Activated B cell treated with CpG ODN at 0.5 μM for 24 hours (primary cell): ENCODE measurements around the gene PKLR. TPM values are rescaled to one million over a fixed set of nuclear protein-coding genes. Genes with fewer than 3 reads are reported as not detected.

Experiments used
- ATAC-seq: fragments of 200-7000 bp; cut with Tn5 transposase; one replicate; pipeline ENCODE4 v1.10.0; 2021; ENCODE audit warnings: low read depth, mild to moderate bottlenecking, moderate library complexity
- CTCF ChIA-PET: fragments of 350-600 bp; sonication (Branson Sonifier 250); formaldehyde crosslinking; loops from one replicate; lab custom pipeline; 2021; ENCODE audit warnings: antibody characterized with exemption; lab: Charles Lee
- POLR2A ChIA-PET: fragments of 350-600 bp; sonication (Branson Sonifier 250); formaldehyde crosslinking; loops from one replicate; lab custom pipeline; 2021; ENCODE audit warnings: antibody characterized with exemption; lab: Charles Lee
- DNase-seq: peaks from one replicate; pipeline ENCODE4 v3.0.0; 2022
- H3K27ac Mint-ChIP-seq: one replicate; pipeline ENCODE4 v1.8.0; 2020; ENCODE audit warnings: mixed read lengths
- H3K27me3 Mint-ChIP-seq: one replicate; pipeline ENCODE4 v1.8.0; 2021; ENCODE audit warnings: mixed read lengths
- H3K36me3 Mint-ChIP-seq: one replicate; pipeline ENCODE4 v1.8.0; 2021; ENCODE audit warnings: low read depth, mixed read lengths
- H3K4me1 Mint-ChIP-seq: one replicate; pipeline ENCODE4 v1.8.0; 2021; ENCODE audit warnings: mixed read lengths
- H3K4me3 Mint-ChIP-seq: one replicate; pipeline ENCODE4 v1.8.0; 2020; ENCODE audit warnings: mild to moderate bottlenecking, mixed read lengths
- H3K9me3 Mint-ChIP-seq: one replicate; pipeline ENCODE4 v1.8.0; 2020; ENCODE audit warnings: mixed read lengths
- intact Hi-C: fragments of 100-400 bp; cut with micrococcal nuclease; formaldehyde crosslinking; loops from one replicate; pipeline ENCODE4 v1.15.1; 2024
- total RNA-seq: library from RNA; stranded (reverse); gene quantifications from 2 replicates; pipeline ENCODE4 v1.2.3, GENCODE V29; 2022
- TF ChIP-seq, protein P1 (sequence below): fragments of 200-600 bp; IDR thresholded peaks from one replicate; pipeline ENCODE4 v1.8.0; 2022; ENCODE audit warnings: antibody characterized with exemption, mild to moderate bottlenecking

Gene PKLR
- total RNA-seq, 1 donor from 2014 or later, result 0.18 TPM

DNA sequence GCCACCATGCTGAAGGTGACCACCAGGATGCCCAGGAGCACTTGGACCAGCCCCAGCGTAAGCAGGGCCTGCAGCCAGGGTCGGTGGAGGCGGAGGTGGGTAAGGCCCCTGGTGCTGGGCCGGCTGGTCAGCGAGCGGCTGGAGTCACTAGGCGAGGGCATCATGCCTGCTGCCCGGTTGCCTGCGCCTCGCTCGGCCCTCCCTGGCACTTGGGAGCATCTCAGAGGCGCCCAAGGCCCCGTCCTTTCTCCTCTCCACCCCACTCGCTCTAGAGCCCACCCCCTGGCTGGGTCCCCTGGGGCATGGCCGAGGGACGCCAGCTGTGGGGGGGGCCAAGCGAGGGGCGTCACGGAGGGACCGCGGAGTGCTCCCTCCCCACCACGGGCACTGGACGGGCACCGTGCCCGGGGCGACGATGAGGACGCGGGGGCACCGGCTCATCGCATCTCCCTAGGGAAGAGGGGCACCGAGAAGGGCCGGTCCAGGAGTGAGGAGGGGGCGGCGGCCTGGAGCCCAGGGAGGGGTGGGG, 46.5 kb downstream of the PKLR start:
- ChIA-PET POLR2A (interaction anchor here (0.7 to 2.5 kb wide), 6 partner anchors 10 to 429 kb away, joined by 3 to 8 read pairs (median 4); partner anchors contain the start of genes CLK2 and RUSC1), CTCF (interaction anchor here (1.4 to 2.0 kb wide), 3 partner anchors 30 to 69 kb away, joined by 3 to 6 read pairs (median 4); no protein-coding TSS in a partner anchor)
- Mint-ChIP-seq H3K4me3 (peak overlapping the region; percentile 84), H3K27me3 (no peaks in the 10 kb centered on the region), H3K4me1 (peaks cover 34% of the 10 kb centered on the region), H3K36me3 (peaks cover 34% of the 10 kb centered on the region), H3K27ac (no peak overlapping the region), H3K9me3 (no peaks in the 10 kb centered on the region)
- ATAC-seq (peak; percentile 4), DNase-seq (no peak)
- intact Hi-C loops, result loop anchor here (1.0 to 10.0 kb wide), 5 partner anchors 8 to 800 kb away; partner anchors contain the start of genes CLK2, LAMTOR2, SCAMP3 and UBQLN4
- TF ChIP-seq, protein P1, sequence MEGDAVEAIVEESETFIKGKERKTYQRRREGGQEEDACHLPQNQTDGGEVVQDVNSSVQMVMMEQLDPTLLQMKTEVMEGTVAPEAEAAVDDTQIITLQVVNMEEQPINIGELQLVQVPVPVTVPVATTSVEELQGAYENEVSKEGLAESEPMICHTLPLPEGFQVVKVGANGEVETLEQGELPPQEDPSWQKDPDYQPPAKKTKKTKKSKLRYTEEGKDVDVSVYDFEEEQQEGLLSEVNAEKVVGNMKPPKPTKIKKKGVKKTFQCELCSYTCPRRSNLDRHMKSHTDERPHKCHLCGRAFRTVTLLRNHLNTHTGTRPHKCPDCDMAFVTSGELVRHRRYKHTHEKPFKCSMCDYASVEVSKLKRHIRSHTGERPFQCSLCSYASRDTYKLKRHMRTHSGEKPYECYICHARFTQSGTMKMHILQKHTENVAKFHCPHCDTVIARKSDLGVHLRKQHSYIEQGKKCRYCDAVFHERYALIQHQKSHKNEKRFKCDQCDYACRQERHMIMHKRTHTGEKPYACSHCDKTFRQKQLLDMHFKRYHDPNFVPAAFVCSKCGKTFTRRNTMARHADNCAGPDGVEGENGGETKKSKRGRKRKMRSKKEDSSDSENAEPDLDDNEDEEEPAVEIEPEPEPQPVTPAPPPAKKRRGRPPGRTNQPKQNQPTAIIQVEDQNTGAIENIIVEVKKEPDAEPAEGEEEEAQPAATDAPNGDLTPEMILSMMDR, result no peak

DNA sequence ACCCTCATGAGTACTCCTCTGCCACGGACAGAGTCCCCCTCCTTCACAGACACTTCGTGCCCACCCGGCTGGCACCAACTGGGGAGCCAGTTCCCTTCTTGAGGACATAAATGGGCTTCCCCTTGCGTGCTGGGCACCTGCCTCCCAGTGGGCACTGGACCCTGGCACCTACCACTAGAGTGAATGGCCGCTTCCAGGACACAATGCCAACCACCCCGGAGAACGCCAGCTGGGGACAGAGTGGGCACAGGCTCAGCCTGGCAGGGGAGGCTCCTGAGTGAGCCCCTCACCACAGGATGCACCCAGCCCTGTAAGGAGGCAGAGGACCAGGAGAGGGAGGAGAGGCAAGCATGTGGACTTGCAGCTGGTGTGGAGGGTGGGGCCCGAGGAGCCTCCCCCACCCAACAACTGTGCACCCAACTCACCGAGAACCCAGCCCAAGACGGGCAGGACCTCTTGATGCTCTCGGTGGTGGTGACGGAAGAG, 47.0 kb downstream of the PKLR start:
- H3K27me3 Mint-ChIP-seq, result no peaks in the 10 kb centered on the region
- H3K4me1 Mint-ChIP-seq, result peaks cover 34% of the 10 kb centered on the region
- H3K4me3 Mint-ChIP-seq, result peak overlapping the region; percentile 84
- no peaks in the 10 kb centered on the region for H3K9me3 Mint-ChIP-seq
- ATAC-seq (no peak), DNase-seq (no peak)
- CTCF ChIA-PET, result interaction anchor here (1.6 kb wide), 1 partner anchor 30 kb away, joined by 3 read pairs; no protein-coding TSS in a partner anchor
- peaks cover 32% of the 10 kb centered on the region for H3K36me3 Mint-ChIP-seq
- H3K27ac Mint-ChIP-seq, result no peak overlapping the region
- TF ChIP-seq, protein P1, result no peak
- intact Hi-C loops, result loop anchor here (1.0 to 10.0 kb wide), 3 partner anchors 8 to 801 kb away; partner anchors contain the start of genes CLK2, LAMTOR2, SCAMP3 and UBQLN4
- POLR2A ChIA-PET, result interaction anchor here (1.1 kb wide), 1 partner anchor 69 kb away, joined by 3 read pairs; no protein-coding TSS in a partner anchor

- H3K27ac Mint-ChIP-seq, result no peak overlapping the region
- POLR2A ChIA-PET, result interaction anchor here (5.4 kb wide), 1 partner anchor 8 kb away, joined by 30 read pairs; the partner anchor contains the start of gene SCAMP3
Measured at GRCh38 chr1:155253797-155254196, 47.4 kb downstream of the PKLR start.

DNA sequence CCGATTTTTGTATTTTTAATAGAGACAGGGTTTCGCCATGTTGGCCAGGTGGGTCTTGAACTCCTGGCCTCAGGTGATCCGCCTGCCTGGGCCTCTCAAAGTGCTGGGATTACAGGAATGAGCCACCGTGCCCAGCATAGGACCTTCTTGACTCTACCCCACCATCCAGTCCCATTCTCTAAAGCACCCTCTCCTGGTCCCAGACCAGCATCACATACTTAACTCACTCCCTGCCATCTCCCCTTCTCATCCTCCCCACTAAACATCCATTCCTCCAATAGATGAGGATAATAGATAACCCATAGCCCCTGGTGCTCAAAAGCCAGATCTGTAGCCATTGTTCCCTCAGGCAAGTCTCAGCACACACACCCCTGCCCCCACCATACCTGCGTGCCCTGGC, 48.0 kb downstream of the PKLR start:
- Mint-ChIP-seq H3K27ac (no peak overlapping the region), H3K4me3 (peak overlapping the region; percentile 26), H3K4me1 (peaks cover 34% of the 10 kb centered on the region), H3K9me3 (no peaks in the 10 kb centered on the region), H3K27me3 (no peaks in the 10 kb centered on the region), H3K36me3 (peaks cover 23% of the 10 kb centered on the region)
- intact Hi-C loops, result loop anchor here (10.0 kb wide), 1 partner anchor 802 kb away; the partner anchor contains the start of genes LAMTOR2 and UBQLN4
- TF ChIP-seq, protein P1, result no peak
- no peak for ATAC-seq
- POLR2A ChIA-PET, result interaction anchor here (5.4 kb wide), 1 partner anchor 8 kb away, joined by 30 read pairs; the partner anchor contains the start of gene SCAMP3
- no peak for DNase-seq
- CTCF ChIA-PET, result no interaction called here

More at GRCh38 chr1:155253797-155254196, 47.4 kb downstream of the PKLR start:
- CTCF ChIA-PET, result no interaction called here
- H3K4me1 Mint-ChIP-seq, result peaks cover 34% of the 10 kb centered on the region
- DNase-seq (no peak), ATAC-seq (no peak)
- intact Hi-C loops, result loop anchor here (1.0 to 10.0 kb wide), 3 partner anchors 9 to 801 kb away; partner anchors contain the start of genes CLK2, LAMTOR2, SCAMP3 and UBQLN4
- TF ChIP-seq, protein P1, result no peak
- H3K9me3 Mint-ChIP-seq, result no peaks in the 10 kb centered on the region
- peak overlapping the region; percentile 84 for H3K4me3 Mint-ChIP-seq
- H3K27me3 Mint-ChIP-seq, result no peaks in the 10 kb centered on the region
- H3K36me3 Mint-ChIP-seq, result peaks cover 29% of the 10 kb centered on the region
